Mucosa of descending colon (tissue), 3 donors: ENCODE measurements around the gene JAG2. TPM values are rescaled to one million over a fixed set of nuclear protein-coding genes. Genes with fewer than 3 reads are reported as not detected.

ENCODE experiments used
- ATAC-seq: fragments of 200-7000 bp; cut with Tn5 transposase; one replicate; pipeline ENCODE4 v1.9.1; 2020; ENCODE audit warnings: mild to moderate bottlenecking, moderate library complexity
- DNase-seq, 3 donors: peaks; one replicate each; pipeline ENCODE4 v3.0.0-alpha.2; 2020
- H3K36me3 ChIP-seq: fragments of 200-600 bp; one replicate; pipeline ENCODE4 v1.8.0; 2021; ENCODE audit warnings: low read depth, mild to moderate bottlenecking
- H3K4me1 ChIP-seq: fragments of 200-600 bp; one replicate; pipeline ENCODE4 v1.8.0; 2021; ENCODE audit warnings: low read depth, mild to moderate bottlenecking
- H3K4me3 ChIP-seq: fragments of 200-600 bp; one replicate; pipeline ENCODE4 v1.8.0; 2021; ENCODE audit warnings: mild to moderate bottlenecking
- H3K9me3 ChIP-seq: fragments of 200-600 bp; one replicate; pipeline ENCODE4 v1.8.0; 2021; ENCODE audit warnings: mild to moderate bottlenecking
- intact Hi-C, 2 donors: fragments of 100-400 bp; cut with DNase I in 1 of 2; cut with micrococcal nuclease in 1 of 2; formaldehyde crosslinking; loops; one replicate each; pipeline versions ENCODE4 v1.11.0 to v1.11.1; 2022; cut with DNase I, micrococcal nuclease
- total RNA-seq, 3 donors: library from RNA; stranded (reverse); fragmentation: NEBNext Ultra II Directional in 2 of 3; extraction: Animal tissue kit (Norgen Biotek cat#: 25700) in 2 of 3; gene quantifications; one replicate each; pipeline versions ENCODE4 v1.2.1 to v1.2.4, GENCODE V29; 2021 to 2023
- TF ChIP-seq, protein P1 (sequence below): fragments of 200-600 bp; IDR thresholded peaks from one replicate; pipeline ENCODE4 v1.8.0; 2022; ENCODE audit warnings: antibody characterized with exemption, mild to moderate bottlenecking
- donor health status: DM: no; HTN: no; CAD: no; lungs with moderate emphysema.
- donor health status: DM: no; HTN: no; CAD: no.
- donor health status: DM: no; HTN: yes; CAD: no.

The JAG2 gene
- total RNA-seq, 3 donors from 2014 or later: 5.6 to 8.2 (median 5.7) TPM

DNA sequence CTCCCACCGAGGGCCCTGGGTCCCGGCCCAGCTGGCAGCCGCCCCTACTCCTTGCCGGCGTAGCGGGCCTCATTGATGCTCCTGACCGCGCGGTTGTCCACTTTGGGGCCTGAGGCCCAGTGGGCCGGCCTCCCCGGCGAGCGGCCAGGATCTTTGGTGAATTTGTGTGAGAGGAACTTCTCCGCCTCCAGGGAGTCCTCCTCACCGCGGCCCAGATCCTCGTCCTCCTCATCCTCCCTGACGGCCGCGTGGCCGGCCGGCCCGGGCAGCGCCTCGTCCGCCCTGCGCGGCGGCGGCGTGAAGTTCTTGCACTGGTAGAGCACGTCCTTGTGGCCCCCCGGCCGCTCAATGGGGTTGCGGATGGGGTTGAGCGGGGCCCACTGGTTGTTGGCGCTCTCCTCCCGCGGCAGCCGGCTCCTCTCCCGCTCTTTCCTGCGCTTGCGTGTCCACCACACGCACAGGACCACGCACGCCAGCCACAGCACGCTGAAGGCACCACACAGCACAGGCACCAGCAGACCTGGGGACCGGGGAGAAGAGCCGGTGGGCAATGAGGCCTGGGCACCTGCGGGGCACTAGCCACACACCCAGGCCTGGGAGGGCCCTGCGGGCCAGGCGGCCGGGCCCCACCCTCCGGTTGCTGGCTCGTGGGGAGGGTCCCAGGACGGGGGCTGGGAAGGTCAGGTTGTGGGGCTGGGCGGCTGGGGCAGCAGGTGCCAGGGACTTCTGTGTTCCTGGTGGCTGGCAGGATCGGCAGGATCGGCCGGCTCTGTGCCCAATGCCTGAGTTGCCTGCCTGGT is 25.7 kb downstream of the JAG2 start:
- H3K36me3 ChIP-seq: no peaks in the 10 kb centered on the region
- peaks cover 14% of the 10 kb centered on the region for H3K9me3 ChIP-seq
- ATAC-seq (no peak), DNase-seq (peak in 1 of 3 donors; percentile 40)
- TF ChIP-seq, protein P1, sequence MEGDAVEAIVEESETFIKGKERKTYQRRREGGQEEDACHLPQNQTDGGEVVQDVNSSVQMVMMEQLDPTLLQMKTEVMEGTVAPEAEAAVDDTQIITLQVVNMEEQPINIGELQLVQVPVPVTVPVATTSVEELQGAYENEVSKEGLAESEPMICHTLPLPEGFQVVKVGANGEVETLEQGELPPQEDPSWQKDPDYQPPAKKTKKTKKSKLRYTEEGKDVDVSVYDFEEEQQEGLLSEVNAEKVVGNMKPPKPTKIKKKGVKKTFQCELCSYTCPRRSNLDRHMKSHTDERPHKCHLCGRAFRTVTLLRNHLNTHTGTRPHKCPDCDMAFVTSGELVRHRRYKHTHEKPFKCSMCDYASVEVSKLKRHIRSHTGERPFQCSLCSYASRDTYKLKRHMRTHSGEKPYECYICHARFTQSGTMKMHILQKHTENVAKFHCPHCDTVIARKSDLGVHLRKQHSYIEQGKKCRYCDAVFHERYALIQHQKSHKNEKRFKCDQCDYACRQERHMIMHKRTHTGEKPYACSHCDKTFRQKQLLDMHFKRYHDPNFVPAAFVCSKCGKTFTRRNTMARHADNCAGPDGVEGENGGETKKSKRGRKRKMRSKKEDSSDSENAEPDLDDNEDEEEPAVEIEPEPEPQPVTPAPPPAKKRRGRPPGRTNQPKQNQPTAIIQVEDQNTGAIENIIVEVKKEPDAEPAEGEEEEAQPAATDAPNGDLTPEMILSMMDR: no peak
- H3K4me1 ChIP-seq: no peaks in the 10 kb centered on the region
- no peak overlapping the region for H3K4me3 ChIP-seq
- intact Hi-C loops: no loop called here

DNA sequence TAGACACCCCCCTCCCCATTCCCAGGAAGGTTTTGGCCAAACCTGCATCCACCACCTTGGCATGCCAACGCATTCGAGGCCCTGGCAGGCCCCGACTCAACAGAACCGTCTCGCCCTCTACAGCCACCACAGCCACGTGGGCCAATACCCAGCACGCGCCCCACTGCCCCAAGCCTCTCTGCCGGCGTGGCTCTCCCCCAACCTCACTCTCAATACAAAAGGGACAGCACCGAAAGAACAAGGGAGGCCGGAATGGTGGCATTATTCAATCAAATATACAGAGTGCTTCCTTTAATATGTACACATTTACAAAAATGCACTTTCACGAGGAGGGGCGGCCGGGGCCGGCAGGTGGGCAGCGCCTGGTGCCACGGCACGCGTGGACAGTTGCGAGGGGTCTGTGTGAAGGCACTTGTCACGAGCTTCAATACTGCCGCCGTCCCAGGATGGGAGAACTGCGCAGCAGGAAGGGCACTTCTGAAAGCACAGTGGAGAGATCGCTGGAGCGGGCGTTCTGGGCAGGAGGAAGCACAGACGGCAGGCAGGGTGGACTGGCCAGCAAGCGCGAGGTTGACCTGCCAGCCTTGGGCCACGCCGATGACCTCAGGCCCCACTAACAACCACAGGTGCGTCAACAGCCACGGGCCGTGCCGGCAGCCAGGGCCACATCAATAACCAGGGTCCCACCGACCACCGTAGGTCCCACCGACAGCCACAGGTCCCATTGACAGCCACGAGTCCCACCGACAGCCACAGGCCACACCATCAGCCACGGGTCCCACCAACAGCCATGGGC is 26.9 kb downstream of the JAG2 start:
- Histone ChIP-seq H3K4me3 (no peak overlapping the region), H3K36me3 (no peaks in the 10 kb centered on the region), H3K4me1 (no peaks in the 10 kb centered on the region), H3K9me3 (peaks cover 14% of the 10 kb centered on the region)
- DNase-seq: no peak
- TF ChIP-seq, protein P1: no peak
- intact Hi-C loops: no loop called here
- no peak for ATAC-seq

DNA sequence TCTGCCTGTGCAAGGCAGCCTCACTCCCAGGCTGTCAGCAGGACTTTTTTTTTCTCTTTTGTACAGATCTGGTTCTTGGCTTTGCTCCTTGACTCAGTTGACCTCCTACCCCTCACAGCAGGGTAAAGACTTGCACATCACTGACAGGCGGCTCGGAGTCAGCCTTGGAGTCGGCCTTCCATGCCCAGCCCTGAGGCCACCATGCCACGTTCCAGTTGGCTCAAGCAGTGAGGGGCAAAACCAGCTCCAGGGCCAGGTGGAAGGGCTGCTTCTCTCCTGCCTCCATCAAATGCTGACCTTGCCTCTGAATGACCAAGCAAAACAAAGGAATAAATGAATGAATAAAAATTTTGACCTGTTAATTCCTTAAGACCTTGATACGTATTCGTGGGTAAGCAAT is 27.6 kb downstream of the JAG2 start:
- ATAC-seq: no peak
- no peak for DNase-seq
- Histone ChIP-seq H3K36me3 (no peaks in the 10 kb centered on the region), H3K9me3 (peaks cover 14% of the 10 kb centered on the region), H3K4me1 (no peaks in the 10 kb centered on the region), H3K4me3 (no peak overlapping the region)
- intact Hi-C loops: no loop called here
- TF ChIP-seq, protein P1: no peak

DNA sequence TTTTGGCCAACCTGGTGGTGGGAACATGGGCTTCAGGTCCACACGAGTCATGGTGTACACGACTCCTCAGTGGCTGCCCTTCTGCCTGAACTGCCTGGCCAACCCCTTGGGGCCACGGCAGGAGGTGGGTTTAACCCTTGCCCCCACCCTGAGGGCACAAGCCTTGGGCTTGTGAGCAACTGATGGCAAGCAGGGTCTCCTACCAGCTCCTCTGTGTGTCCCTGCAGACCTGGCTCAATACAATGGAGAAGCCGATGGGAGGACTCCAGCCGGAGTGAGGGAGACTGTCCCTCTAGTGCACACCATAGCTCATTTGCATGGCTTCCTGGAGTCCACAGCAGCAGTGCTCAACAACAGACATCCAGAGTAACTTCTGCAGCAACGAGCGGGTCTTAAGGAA is 28.0 kb downstream of the JAG2 start:
- intact Hi-C loops: no loop called here
- peak in 1 of 3 donors; percentile 12 for DNase-seq

DNA sequence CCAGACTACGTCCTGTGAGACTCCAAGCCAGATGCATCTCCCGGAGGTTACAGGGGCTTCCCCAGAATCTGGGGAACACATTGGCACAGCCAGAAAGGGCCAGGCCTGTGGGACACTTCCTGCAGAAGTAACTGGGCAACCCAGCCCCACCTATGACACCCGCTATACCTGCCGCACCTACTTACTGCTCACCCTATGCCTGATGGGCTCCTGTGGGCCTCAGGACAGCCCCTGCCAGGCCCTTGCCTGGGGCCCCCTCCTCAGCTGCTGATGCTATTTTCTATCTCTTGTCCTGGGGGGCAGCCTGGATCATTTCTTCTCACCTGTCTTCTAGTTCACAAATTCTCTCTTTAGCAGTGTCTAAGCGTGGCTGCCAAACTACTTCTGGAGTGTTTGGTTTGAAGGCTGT is 28.7 kb downstream of the JAG2 start:
- Histone ChIP-seq H3K4me3 (no peak overlapping the region), H3K9me3 (peaks cover 14% of the 10 kb centered on the region), H3K36me3 (no peaks in the 10 kb centered on the region), H3K4me1 (no peaks in the 10 kb centered on the region)
- TF ChIP-seq, protein P1: no peak
- peak in 1 of 3 donors; percentile 11 for DNase-seq
- no peak for ATAC-seq
- intact Hi-C loops: no loop called here

More for the DNA sequence above, 28.0 kb downstream of the JAG2 start:
- no peak overlapping the region for H3K4me3 ChIP-seq
- H3K4me1 ChIP-seq: no peaks in the 10 kb centered on the region
- peaks cover 14% of the 10 kb centered on the region for H3K9me3 ChIP-seq
- TF ChIP-seq, protein P1: no peak
- no peak for ATAC-seq
- no peaks in the 10 kb centered on the region for H3K36me3 ChIP-seq
